GM19463 (cell line): Measurements from ENCODE around the gene MAP7D1.

Experiments
- ATAC-seq: cut with Tn5 transposase; IDR thresholded peaks from one replicate; pipeline ENCODE4 v1.9.1; 2021; ENCODE audit warnings: mild to moderate bottlenecking, moderate library complexity; ENCODE audit not compliant: unreplicated experiment

Gene MAP7D1

GRCh38 chr1:36126797-36127500 is 29.0 kb upstream of the MAP7D1 start:
- no peak for ATAC-seq

GRCh38 chr1:36128126-36128904 is 27.6 kb upstream of the MAP7D1 start:
- ATAC-seq, result no peak

- ATAC-seq, result no peak
Observed at GRCh38 chr1:36128905-36129206, 27.1 kb upstream of the MAP7D1 start.

GRCh38 chr1:36132029-36132428 is 23.9 kb upstream of the MAP7D1 start:
- no peak for ATAC-seq

- no peak for ATAC-seq
Observed at GRCh38 chr1:36133484-36133883, 22.5 kb upstream of the MAP7D1 start.

GRCh38 chr1:36134031-36134430 is 21.9 kb upstream of the MAP7D1 start:
- no peak for ATAC-seq

GRCh38 chr1:36134505-36135329 is 21.2 kb upstream of the MAP7D1 start:
- no peak for ATAC-seq

- no peak for ATAC-seq
Observed at GRCh38 chr1:36135330-36135667, 20.7 kb upstream of the MAP7D1 start.

GRCh38 chr1:36135796-36136195 is 20.2 kb upstream of the MAP7D1 start:
- no peak for ATAC-seq

- no peak for ATAC-seq
Observed at GRCh38 chr1:36136535-36136934, 19.4 kb upstream of the MAP7D1 start.

- no peak for ATAC-seq
Observed at GRCh38 chr1:36137226-36137625, 18.7 kb upstream of the MAP7D1 start.

GRCh38 chr1:36137776-36138175 is 18.2 kb upstream of the MAP7D1 start:
- ATAC-seq, result no peak

- ATAC-seq, result no peak
Observed at GRCh38 chr1:36139521-36139920, 16.4 kb upstream of the MAP7D1 start.

- ATAC-seq, result no peak
Observed at GRCh38 chr1:36142121-36142520, 13.8 kb upstream of the MAP7D1 start.

- no peak for ATAC-seq
Observed at GRCh38 chr1:36143424-36143823, 12.5 kb upstream of the MAP7D1 start.

GRCh38 chr1:36144413-36144812 is 11.5 kb upstream of the MAP7D1 start:
- no peak for ATAC-seq

- ATAC-seq, result no peak
Observed at GRCh38 chr1:36148821-36149236, 7.1 kb upstream of the MAP7D1 start.

- ATAC-seq, result peak; percentile 82
Observed at GRCh38 chr1:36149237-36149972, 6.6 kb upstream of the MAP7D1 start, which contains the start of gene TRAPPC3. TSS of gene TRAPPC3 (minus strand) at chr1:36149486. CDS start at chr1:36149378, 108 bp downstream.

- no peak for ATAC-seq
Observed at GRCh38 chr1:36149973-36150295, 6.0 kb upstream of the MAP7D1 start.

- ATAC-seq, result peak; percentile 59
Observed at GRCh38 chr1:36150296-36151133, 5.4 kb upstream of the MAP7D1 start.
